CD8-positive, alpha-beta memory T cell (primary cell): ENCODE measurements around the gene SCART1. TPM values are rescaled to one million over a fixed set of nuclear protein-coding genes. Genes with fewer than 3 reads are reported as not detected.

Experiments used
- CTCF ChIA-PET: fragments of 350-600 bp; sonication (Branson Sonifier 250); formaldehyde crosslinking; loops from one replicate; lab custom pipeline; 2021; ENCODE audit warnings: antibody characterized with exemption; lab: Charles Lee
- POLR2A ChIA-PET: fragments of 350-600 bp; sonication (Branson Sonifier 250); formaldehyde crosslinking; loops from one replicate; lab custom pipeline; 2021; ENCODE audit warnings: antibody characterized with exemption; lab: Charles Lee
- DNase-seq, 5 donors: peaks; one replicate each; pipeline versions ENCODE4 v3.0.0 to v3.0.0-alpha.2; 2020 to 2022; ENCODE audit warnings: mixed read lengths in 1 of 5
- H3K27ac ChIP-seq: one replicate; pipeline ENCODE4 v1.7.0; 2013; ENCODE audit warnings: low read depth, mild to moderate bottlenecking, low read length, moderate library complexity
- H3K27me3 ChIP-seq: 2 replicates; pipeline ENCODE4 v1.7.0; 2013; ENCODE audit warnings: low read length, mild to moderate bottlenecking; ENCODE audit not compliant: insufficient read depth, poor library complexity, severe bottlenecking
- H3K36me3 ChIP-seq: 2 replicates; pipeline ENCODE4 v1.7.0; 2013; ENCODE audit warnings: mild to moderate bottlenecking, low read length, moderate library complexity; ENCODE audit not compliant: insufficient read depth
- H3K4me1 ChIP-seq: 2 replicates; pipeline ENCODE4 v1.7.0; 2013; ENCODE audit warnings: mild to moderate bottlenecking, low read length, moderate library complexity; ENCODE audit not compliant: insufficient read depth
- H3K4me3 ChIP-seq: 2 replicates; pipeline ENCODE4 v1.7.0; 2013; ENCODE audit warnings: mild to moderate bottlenecking, low read length
- H3K9me3 ChIP-seq: 2 replicates; pipeline ENCODE4 v1.7.0; 2013; ENCODE audit warnings: mild to moderate bottlenecking, low read length
- H3K27ac Mint-ChIP-seq, 8 donors: one replicate each; pipeline ENCODE4 v1.8.0; 2020 to 2021; ENCODE audit warnings: mixed read lengths in 8 of 8, mild to moderate bottlenecking in 6 of 8, inconsistent platforms in 3 of 8, moderate library complexity in 3 of 8
- H3K27me3 Mint-ChIP-seq, 2 donors: one replicate each; pipeline ENCODE4 v1.8.0; 2020 to 2021; ENCODE audit warnings: mixed read lengths in 2 of 2, mild to moderate bottlenecking in 1 of 2, moderate library complexity in 1 of 2
- H3K36me3 Mint-ChIP-seq, 3 donors: one replicate each; pipeline ENCODE4 v1.8.0; 2020 to 2021; ENCODE audit warnings: mixed read lengths in 3 of 3, inconsistent platforms in 1 of 3, mild to moderate bottlenecking in 1 of 3
- H3K4me1 Mint-ChIP-seq, 3 donors: one replicate each; pipeline ENCODE4 v1.8.0; 2020 to 2021; ENCODE audit warnings: mixed read lengths in 3 of 3, inconsistent platforms in 1 of 3, mild to moderate bottlenecking in 1 of 3
- H3K4me3 Mint-ChIP-seq, 7 donors: one replicate each; pipeline ENCODE4 v1.8.0; 2020 to 2021; ENCODE audit warnings: mixed read lengths in 7 of 7, mild to moderate bottlenecking in 6 of 7, moderate library complexity in 4 of 7, inconsistent platforms in 2 of 7
- H3K9me3 Mint-ChIP-seq, 5 donors: one replicate each; pipeline ENCODE4 v1.8.0; 2020 to 2022; ENCODE audit warnings: mixed read lengths in 5 of 5, mild to moderate bottlenecking in 3 of 5, moderate library complexity in 2 of 5, inconsistent platforms in 1 of 5
- polyA plus RNA-seq: library from polyadenylated mRNA; unstranded; fragments of 300-500 nt; fragmentation: Illumina TruSeq; gene quantifications from one replicate; pipeline ENCODE4 v1.2.3, GENCODE V29; 2021
- total RNA-seq, 2 experiments: library from RNA; stranded (reverse); gene quantifications; one replicate each; pipeline ENCODE4 v1.2.3, GENCODE V29; 2021

The SCART1 gene
- total and polyA plus RNA-seq, 3 experiments from 2014 or later: 1.4 to 3.2 (median 1.5) TPM

DNA sequence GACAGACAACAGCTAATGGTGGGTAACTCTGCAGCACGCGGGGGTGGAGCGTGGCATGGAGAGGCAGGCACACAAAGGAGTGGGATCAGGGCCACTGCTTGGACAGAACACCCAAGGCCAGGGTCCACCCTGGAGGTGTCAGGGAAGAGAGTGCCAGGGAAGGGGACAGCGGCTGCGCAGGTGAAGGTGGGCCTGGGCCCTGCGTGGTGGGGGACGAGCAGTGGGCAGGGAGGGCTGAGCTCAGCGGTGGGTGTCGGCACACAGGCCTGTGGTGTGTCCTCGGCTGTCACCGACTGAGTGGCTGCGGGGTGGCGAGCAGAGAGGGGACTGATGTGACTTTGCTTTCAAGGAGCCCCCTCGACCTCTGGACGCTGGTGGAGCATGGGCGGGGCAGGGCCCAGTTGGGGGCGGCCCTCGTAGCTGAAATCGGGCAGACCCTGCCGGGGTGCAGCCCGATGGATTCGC is 8.4 kb upstream of the SCART1 start:
- Mint-ChIP-seq H3K36me3 (peaks cover 5 to 31% (median 9%) of the 10 kb centered on the region in 3 donors), H3K4me3 (no peak overlapping the region), H3K9me3 (peaks cover 26 to 37% (median 30%) of the 10 kb centered on the region in 5 donors), H3K4me1 (peaks cover 16 to 21% (median 19%) of the 10 kb centered on the region in 3 donors), H3K27ac (no peak overlapping the region), H3K27me3 (peaks cover 0 to 5% of the 10 kb centered on the region in 2 donors)
- H3K36me3 ChIP-seq: no peaks in the 10 kb centered on the region
- H3K9me3 ChIP-seq: peaks cover 9% of the 10 kb centered on the region
- H3K27ac ChIP-seq: no peak overlapping the region
- CTCF ChIA-PET: no interaction called here
- no peaks in the 10 kb centered on the region for H3K27me3 ChIP-seq
- no peak overlapping the region for H3K4me3 ChIP-seq
- peak in 1 of 5 donors; percentile 46 for DNase-seq
- POLR2A ChIA-PET: no interaction called here
- no peaks in the 10 kb centered on the region for H3K4me1 ChIP-seq

DNA sequence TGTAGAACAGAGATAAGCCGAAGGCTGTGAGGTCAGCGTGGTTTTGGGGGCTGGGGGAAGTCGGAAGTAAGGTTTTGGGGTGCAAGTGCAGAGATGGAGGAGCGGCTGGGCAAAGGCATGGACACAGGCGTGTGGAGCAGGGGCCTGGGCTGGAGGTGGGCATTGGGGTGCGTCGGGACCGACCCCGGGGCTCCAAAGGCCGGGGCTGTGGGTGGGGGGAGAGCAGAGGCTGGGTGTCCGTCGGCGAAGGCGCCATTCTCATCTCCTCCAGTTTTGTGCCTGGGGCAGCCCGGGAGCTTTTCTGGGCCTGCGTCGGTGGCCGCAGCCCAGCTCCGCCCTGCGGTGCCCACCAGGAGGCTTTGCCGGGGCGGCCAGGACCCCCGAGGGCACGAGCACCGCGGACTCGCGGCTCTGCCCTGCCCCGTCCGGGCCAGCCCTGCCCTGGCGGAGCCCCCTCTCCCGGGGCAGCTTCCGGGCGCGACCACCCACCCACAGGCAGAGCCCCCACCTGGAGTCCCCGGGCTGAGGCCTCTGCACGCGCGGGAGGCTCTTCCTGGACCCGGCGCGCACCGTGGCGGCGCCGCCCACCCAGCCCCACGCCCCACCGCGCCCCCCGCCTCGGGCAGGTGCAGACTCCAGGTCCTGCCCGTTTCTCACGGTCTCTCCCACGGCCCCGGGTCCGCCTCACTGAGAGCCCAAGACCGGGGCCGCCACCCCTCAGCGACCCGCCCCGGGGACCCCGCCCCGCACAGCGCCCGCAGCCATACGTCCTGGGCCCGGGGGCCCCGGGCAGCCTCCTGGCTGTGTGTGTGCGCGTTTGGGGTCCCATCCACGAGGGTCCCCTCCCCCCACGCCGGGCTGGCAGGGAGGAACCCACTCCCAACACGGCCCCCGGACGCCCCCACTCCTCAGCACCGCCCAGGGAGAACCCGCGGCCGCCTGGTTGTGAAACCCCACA is 7.7 kb upstream of the SCART1 start:
- Mint-ChIP-seq H3K27ac (no peak overlapping the region), H3K4me1 (peaks cover 16 to 21% (median 19%) of the 10 kb centered on the region in 3 donors), H3K27me3 (peaks cover 0 to 5% of the 10 kb centered on the region in 2 donors), H3K9me3 (peaks cover 26 to 37% (median 30%) of the 10 kb centered on the region in 5 donors), H3K36me3 (peaks cover 5 to 31% (median 9%) of the 10 kb centered on the region in 3 donors), H3K4me3 (no peak overlapping the region)
- H3K4me3 ChIP-seq: no peak overlapping the region
- peak in 1 of 5 donors; percentile 38 for DNase-seq
- ChIA-PET POLR2A (no interaction called here), CTCF (no interaction called here)
- H3K27ac ChIP-seq: no peak overlapping the region
- no peaks in the 10 kb centered on the region for H3K4me1 ChIP-seq
- peaks cover 9% of the 10 kb centered on the region for H3K9me3 ChIP-seq
- H3K36me3 ChIP-seq: no peaks in the 10 kb centered on the region
- no peaks in the 10 kb centered on the region for H3K27me3 ChIP-seq

DNA sequence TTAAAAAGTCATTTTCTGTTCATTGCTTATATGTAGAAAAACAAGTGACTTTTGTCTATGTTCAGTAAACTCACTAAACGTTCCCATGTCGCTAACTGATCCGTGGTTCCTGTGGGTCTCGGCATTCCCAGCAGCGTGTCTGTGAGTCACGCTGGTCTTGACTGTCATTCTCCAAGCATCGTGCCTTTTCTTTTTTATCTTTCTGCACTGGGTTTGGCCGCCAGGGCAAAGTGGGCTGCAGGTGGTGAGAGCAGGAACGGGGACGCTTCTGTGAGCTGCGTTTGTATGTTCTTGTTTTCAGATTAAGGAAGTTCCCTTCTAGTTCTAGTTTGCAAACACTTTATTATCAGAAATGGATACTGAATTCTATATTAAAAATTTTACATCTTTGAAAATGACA is 6.8 kb upstream of the SCART1 start:
- Mint-ChIP-seq H3K36me3 (peaks cover 5 to 31% (median 9%) of the 10 kb centered on the region in 3 donors), H3K4me1 (peaks cover 13 to 16% (median 14%) of the 10 kb centered on the region in 3 donors), H3K27ac (no peak overlapping the region), H3K9me3 (peaks cover 26 to 37% (median 30%) of the 10 kb centered on the region in 5 donors), H3K4me3 (no peak overlapping the region), H3K27me3 (peaks cover 0 to 3% of the 10 kb centered on the region in 2 donors)
- POLR2A ChIA-PET: no interaction called here
- Histone ChIP-seq H3K27me3 (no peaks in the 10 kb centered on the region), H3K27ac (no peak overlapping the region), H3K4me3 (no peak overlapping the region), H3K9me3 (peaks cover 9% of the 10 kb centered on the region), H3K4me1 (no peaks in the 10 kb centered on the region), H3K36me3 (no peaks in the 10 kb centered on the region)
- DNase-seq: no peak
- CTCF ChIA-PET: no interaction called here

DNA sequence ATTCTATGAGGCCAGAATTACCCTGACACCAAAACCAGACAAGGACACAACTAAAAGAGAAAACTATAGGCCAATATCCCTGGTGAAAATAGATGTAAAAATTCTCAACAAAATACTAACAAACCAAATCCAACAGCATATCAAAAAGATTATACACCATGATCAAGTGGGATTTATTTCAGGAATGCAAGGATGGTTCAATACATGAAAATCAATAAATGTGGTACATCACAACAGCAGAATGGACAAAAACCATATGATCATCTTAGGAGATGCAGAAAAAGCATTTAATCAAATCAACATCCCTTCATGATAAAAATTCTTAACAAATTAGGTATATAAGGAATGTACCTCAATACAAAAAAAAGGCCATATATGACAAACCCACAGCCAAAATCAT is 5.6 kb upstream of the SCART1 start:
- no peaks in the 10 kb centered on the region for H3K36me3 ChIP-seq
- no peaks in the 10 kb centered on the region for H3K4me1 ChIP-seq
- peaks cover 0 to 3% of the 10 kb centered on the region in 2 donors for H3K27me3 Mint-ChIP-seq
- CTCF ChIA-PET: no interaction called here
- peaks cover 3 to 7% (median 3%) of the 10 kb centered on the region in 3 donors for H3K4me1 Mint-ChIP-seq
- POLR2A ChIA-PET: no interaction called here
- DNase-seq: no peak
- H3K27ac Mint-ChIP-seq: no peak overlapping the region
- no peak overlapping the region for H3K4me3 ChIP-seq
- peaks cover 9% of the 10 kb centered on the region for H3K9me3 ChIP-seq
- no peak overlapping the region for H3K27ac ChIP-seq
- no peak overlapping the region for H3K4me3 Mint-ChIP-seq
- peaks cover 4 to 21% (median 9%) of the 10 kb centered on the region in 3 donors for H3K36me3 Mint-ChIP-seq
- peaks cover 26 to 37% (median 30%) of the 10 kb centered on the region in 5 donors for H3K9me3 Mint-ChIP-seq
- H3K27me3 ChIP-seq: no peaks in the 10 kb centered on the region

DNA sequence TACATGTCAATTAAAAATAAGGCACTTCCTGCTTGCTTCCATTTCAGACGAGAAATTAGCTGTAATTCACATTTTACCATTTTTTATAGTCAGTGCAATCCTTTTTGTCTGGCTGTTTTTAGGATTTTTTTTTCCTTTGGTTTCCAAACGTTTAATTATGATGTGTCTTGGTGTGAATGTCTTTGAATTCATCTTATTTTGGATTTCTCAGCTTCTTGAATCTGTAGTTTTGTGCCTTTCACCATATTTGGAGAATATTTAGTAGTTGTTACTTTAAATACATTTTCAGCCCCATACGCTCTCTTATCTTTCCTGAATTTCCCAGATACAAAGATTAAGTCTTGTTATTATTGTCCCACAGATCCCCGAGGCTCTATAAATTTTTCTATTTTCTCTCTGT is 2.4 kb upstream of the SCART1 start:
- H3K36me3 Mint-ChIP-seq: peaks cover 2 to 21% (median 9%) of the 10 kb centered on the region in 3 donors
- no peak for DNase-seq
- no peaks in the 10 kb centered on the region for H3K36me3 ChIP-seq
- H3K27me3 Mint-ChIP-seq: no peaks in the 10 kb centered on the region
- ChIA-PET POLR2A (no interaction called here), CTCF (no interaction called here)
- H3K27me3 ChIP-seq: no peaks in the 10 kb centered on the region
- H3K4me3 ChIP-seq: no peak overlapping the region
- peaks cover 0 to 11% (median 5%) of the 10 kb centered on the region in 3 donors for H3K4me1 Mint-ChIP-seq
- H3K9me3 Mint-ChIP-seq: peaks cover 22 to 32% (median 30%) of the 10 kb centered on the region in 5 donors
- no peaks in the 10 kb centered on the region for H3K4me1 ChIP-seq
- H3K9me3 ChIP-seq: peaks cover 9% of the 10 kb centered on the region
- H3K4me3 Mint-ChIP-seq: no peak overlapping the region
- no peak overlapping the region for H3K27ac ChIP-seq
- H3K27ac Mint-ChIP-seq: no peak overlapping the region

DNA sequence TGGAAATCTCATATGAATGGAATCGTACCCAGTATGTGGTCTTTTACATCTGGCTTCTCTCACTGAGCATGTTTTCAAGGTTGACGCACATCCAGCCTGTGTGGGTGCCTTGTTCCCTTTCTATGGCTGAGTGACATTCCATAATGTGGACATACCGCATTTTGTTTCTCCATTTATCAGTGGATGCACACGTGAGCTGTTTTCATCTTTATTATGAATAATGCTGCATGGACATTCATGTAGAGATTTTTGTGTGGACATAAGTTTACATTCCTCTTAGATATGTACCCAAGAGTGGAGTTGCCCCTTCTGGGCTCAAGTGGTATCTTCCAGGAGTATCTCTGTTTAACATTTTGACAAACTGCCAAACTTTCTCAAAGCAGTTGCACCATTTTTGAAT is 1.3 kb upstream of the SCART1 start:
- Mint-ChIP-seq H3K9me3 (peaks cover 14 to 23% (median 21%) of the 10 kb centered on the region in 5 donors), H3K36me3 (peaks cover 2 to 13% (median 9%) of the 10 kb centered on the region in 3 donors), H3K4me1 (peaks cover 0 to 6% (median 5%) of the 10 kb centered on the region in 3 donors), H3K4me3 (no peak overlapping the region), H3K27ac (peak overlapping the region in 3 of 8 donors; percentile 11 to 64 (median 24)), H3K27me3 (no peaks in the 10 kb centered on the region)
- no peak overlapping the region for H3K27ac ChIP-seq
- H3K4me1 ChIP-seq: no peaks in the 10 kb centered on the region
- no peak overlapping the region for H3K4me3 ChIP-seq
- ChIA-PET CTCF (no interaction called here), POLR2A (no interaction called here)
- peaks cover 9% of the 10 kb centered on the region for H3K9me3 ChIP-seq
- no peak for DNase-seq
- H3K36me3 ChIP-seq: no peaks in the 10 kb centered on the region
- H3K27me3 ChIP-seq: no peaks in the 10 kb centered on the region

DNA sequence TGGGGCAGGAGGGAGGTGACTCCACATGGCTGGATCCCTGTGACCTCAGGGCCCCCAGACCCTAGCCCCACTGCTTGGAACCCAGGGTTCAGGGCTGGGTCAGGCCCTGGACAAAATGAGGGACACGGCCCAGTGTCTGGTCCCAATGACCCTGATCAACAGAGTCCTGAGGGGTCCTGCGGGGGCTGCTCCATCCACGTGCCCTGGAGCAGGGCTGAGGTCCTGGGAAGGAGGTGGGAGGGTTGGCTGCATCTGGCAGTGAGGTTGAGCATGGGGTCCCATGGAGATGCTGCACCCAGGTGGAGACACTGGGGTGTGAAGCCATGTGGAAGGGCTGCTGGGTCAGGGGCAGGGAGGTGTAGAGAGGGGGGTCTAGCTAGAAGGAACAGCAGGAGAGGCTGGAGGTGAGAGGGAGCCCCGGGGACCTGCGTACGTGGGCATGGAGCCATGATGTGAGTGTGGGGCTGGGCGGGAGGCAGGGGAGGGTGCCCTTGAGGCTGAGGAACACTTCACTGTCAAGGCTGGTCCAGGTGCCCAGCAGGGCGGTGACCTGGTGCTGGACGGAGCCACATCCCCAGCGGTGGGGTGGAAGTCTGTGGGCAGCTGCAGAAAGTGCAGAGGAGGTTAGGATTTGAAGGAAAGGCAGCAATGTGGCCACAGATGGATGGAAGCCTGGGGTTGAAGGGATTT is 604 bp downstream of the SCART1 start:
- H3K36me3 Mint-ChIP-seq: peaks cover 0 to 1% (median 0%) of the 10 kb centered on the region in 3 donors
- ChIA-PET CTCF (no interaction called here), POLR2A (no interaction called here)
- H3K4me3 Mint-ChIP-seq: peak overlapping the region in 6 of 7 donors; percentile 41 to 81 (median 78)
- Histone ChIP-seq H3K27me3 (no peaks in the 10 kb centered on the region), H3K9me3 (no peaks in the 10 kb centered on the region), H3K4me3 (no peak overlapping the region), H3K27ac (no peak overlapping the region), H3K4me1 (no peaks in the 10 kb centered on the region), H3K36me3 (no peaks in the 10 kb centered on the region)
- no peaks in the 10 kb centered on the region for H3K27me3 Mint-ChIP-seq
- H3K9me3 Mint-ChIP-seq: peaks cover 0 to 5% (median 2%) of the 10 kb centered on the region in 5 donors
- no peak for DNase-seq
- H3K4me1 Mint-ChIP-seq: peaks cover 0 to 6% (median 5%) of the 10 kb centered on the region in 3 donors
- peak overlapping the region in 2 of 8 donors; percentile 6 to 73 for H3K27ac Mint-ChIP-seq
